Endothelial cell of umbilical vein (primary cell): ENCODE results near the gene PER1.

Experiments used
- CTCF ChIP-seq, 2 donors: IDR thresholded peaks; 1 replicate in 1 of 2; 2 replicates in 1 of 2; pipeline ENCODE4 v1.5.1; 2011; ENCODE audit warnings: low read length in 2 of 2, mild to moderate bottlenecking in 2 of 2, moderate library complexity in 2 of 2, control low read depth in 1 of 2, inconsistent platforms in 1 of 2, low read depth in 1 of 2; ENCODE audit not compliant: insufficient read depth in 1 of 2; ENCODE audit errors: extremely low read depth in 1 of 2
- EZH2 ChIP-seq: IDR thresholded peaks from 2 replicates; pipeline ENCODE4 v1.6.1; 2012; ENCODE audit warnings: borderline replicate concordance, low read depth, mild to moderate bottlenecking, moderate library complexity, low read length, inconsistent platforms; ENCODE audit not compliant: severe bottlenecking
- FOS ChIP-seq: IDR thresholded peaks from 2 replicates; pipeline ENCODE4 v1.6.1; 2011; ENCODE audit warnings: mild to moderate bottlenecking, low read length, moderate library complexity, borderline replicate concordance; ENCODE audit not compliant: insufficient read depth
- GATA2 ChIP-seq: IDR thresholded peaks from 2 replicates; pipeline ENCODE4 v1.7.0; 2011; ENCODE audit warnings: low read depth, mild to moderate bottlenecking, moderate library complexity, mixed read lengths, low read length; ENCODE audit not compliant: insufficient read length, insufficient read depth
- JUN ChIP-seq: IDR thresholded peaks from 2 replicates; pipeline ENCODE4 v1.6.1; 2011; ENCODE audit warnings: borderline replicate concordance, low read depth; ENCODE audit not compliant: insufficient read length, insufficient read depth
- POLR2A ChIP-seq: IDR thresholded peaks from 2 replicates; pipeline ENCODE4 v1.6.1; 2012; ENCODE audit warnings: low read depth, mild to moderate bottlenecking, control low read depth, low read length
- POLR2AphosphoS5 ChIP-seq: IDR thresholded peaks from 2 replicates; pipeline ENCODE4 v1.6.1; 2012; ENCODE audit warnings: low read depth, mild to moderate bottlenecking, control low read depth, low read length, moderate library complexity; ENCODE audit not compliant: insufficient read depth

- TF ChIP-seq CTCF (IDR thresholded peaks at IDR 0.05; ENCODE audit: extremely low read depth in 1 of 2, insufficient read depth in 1 of 2, low read depth in 1 of 2, low read length in 2 of 2), result no peak
- TF ChIP-seq EZH2, result no peak
- no peak for TF ChIP-seq POLR2A
- no peak for TF ChIP-seq FOS
- TF ChIP-seq GATA2, result no peak
- no peak for TF ChIP-seq POLR2AphosphoS5
- TF ChIP-seq JUN, result no peak
Measured at GRCh38 chr17:8151641-8152111, 528 bp downstream of the PER1 start.
